Neural cell (in vitro differentiated cells): ENCODE measurements around the gene DGKB. TPM values are rescaled to one million over a fixed set of nuclear protein-coding genes. Genes with fewer than 3 reads are reported as not detected.

Experiments
- H2AFZ ChIP-seq: fragments of 200-600, 300-800 bp; sonication (generic), shearing (Covaris generic); 2 replicates; pipeline ENCODE4 v1.6.0; 2014; ENCODE audit warnings: low read depth, mild to moderate bottlenecking, antibody characterized with exemption, low read length, moderate library complexity
- H3F3A ChIP-seq: fragments of 200-600 bp; shearing (Covaris generic); 2 replicates; pipeline ENCODE4 v1.6.1; 2016; ENCODE audit warnings: mild to moderate bottlenecking, moderate library complexity, mixed read lengths, antibody characterized with exemption, low read length; ENCODE audit not compliant: insufficient read depth, poor library complexity, severe bottlenecking
- H3K27ac ChIP-seq: fragments of 200-600, 300-800 bp; sonication (generic), shearing (Covaris generic); 2 replicates; pipeline ENCODE4 v1.5.1; 2014; ENCODE audit warnings: mild to moderate bottlenecking, low read length, moderate library complexity
- H3K27me3 ChIP-seq: fragments of 300-800, 200-600 bp; sonication (generic), shearing (Covaris generic); 2 replicates; pipeline ENCODE4 v1.6.0; 2014; ENCODE audit warnings: mild to moderate bottlenecking, low read depth, low read length, moderate library complexity; ENCODE audit not compliant: insufficient read depth
- H3K36me3 ChIP-seq: fragments of 300-800, 200-600 bp; sonication (generic), shearing (Covaris generic); 2 replicates; pipeline ENCODE4 v1.5.1; 2014; ENCODE audit warnings: mild to moderate bottlenecking, antibody characterized with exemption, low read length, moderate library complexity; ENCODE audit not compliant: insufficient read depth
- H3K4me2 ChIP-seq: fragments of 300-800, 200-600 bp; sonication (generic), shearing (Covaris generic); 2 replicates; pipeline ENCODE4 v1.6.0; 2014; ENCODE audit warnings: mild to moderate bottlenecking, low read length
- H3K4me3 ChIP-seq: fragments of 300-800, 200-600 bp; sonication (generic), shearing (Covaris generic); 2 replicates; pipeline ENCODE4 v1.5.1; 2014; ENCODE audit warnings: mild to moderate bottlenecking, low read length, moderate library complexity
- H3K79me2 ChIP-seq: fragments of 200-600 bp; shearing (Covaris generic); replicated peaks from 2 replicates; pipeline ENCODE4 v1.6.0; 2014; ENCODE audit warnings: mild to moderate bottlenecking, low read length, moderate library complexity; ENCODE audit not compliant: insufficient read depth
- H3K9ac ChIP-seq: fragments of 300-800, 200-600 bp; sonication (generic), shearing (Covaris generic); 2 replicates; pipeline ENCODE4 v1.6.1; 2016; ENCODE audit warnings: mild to moderate bottlenecking, low read length, mixed read lengths
- H3K9me2 ChIP-seq: fragments of 200-600 bp; shearing (Covaris generic); 2 replicates; pipeline ENCODE4 v1.6.1; 2016; ENCODE audit warnings: mild to moderate bottlenecking, low read length, mixed read lengths; ENCODE audit not compliant: insufficient read depth
- H3K9me3 ChIP-seq: fragments of 200-600, 300-800 bp; sonication (generic), shearing (Covaris generic); 2 replicates; pipeline ENCODE4 v1.6.1; 2016; ENCODE audit warnings: mild to moderate bottlenecking, mixed run types, low read length, moderate library complexity, mixed read lengths
- H4K20me1 ChIP-seq: fragments of 200-600 bp; shearing (Covaris generic); 2 replicates; pipeline ENCODE4 v1.6.1; 2016; ENCODE audit warnings: mild to moderate bottlenecking, mixed run types; ENCODE audit not compliant: insufficient read depth
- CTCF ChIP-seq: fragments of 450-650 bp; IDR thresholded peaks from 2 replicates; pipeline ENCODE4 v1.5.1; 2014; ENCODE audit warnings: antibody characterized with exemption, mild to moderate bottlenecking, moderate library complexity; ENCODE audit not compliant: poor library complexity, severe bottlenecking
- EP300 ChIP-seq: fragments of 450-650 bp; conservative IDR thresholded peaks from 2 replicates; pipeline ENCODE4 v1.6.1; 2014; ENCODE audit warnings: antibody characterized with exemption, mild to moderate bottlenecking, moderate library complexity; ENCODE audit not compliant: poor library complexity, severe bottlenecking
- EZH2 ChIP-seq: fragments of 200-600, 300-800 bp; shearing (Covaris generic), sonication (generic); IDR thresholded peaks from 2 replicates; pipeline ENCODE4 v1.6.1; 2014; ENCODE audit warnings: antibody characterized with exemption, low read length, borderline replicate concordance, mild to moderate bottlenecking; ENCODE audit not compliant: insufficient read depth, poor library complexity, severe bottlenecking
- MXI1 ChIP-seq: fragments of 450-650 bp; conservative IDR thresholded peaks from 2 replicates; pipeline ENCODE4 v1.6.1; 2014; ENCODE audit warnings: antibody characterized with exemption, mild to moderate bottlenecking; ENCODE audit not compliant: poor library complexity, severe bottlenecking
- POLR2AphosphoS5 ChIP-seq: IDR thresholded peaks from 2 replicates; pipeline ENCODE4 v1.6.1; 2012
- RAD21 ChIP-seq: fragments of 450-650 bp; conservative IDR thresholded peaks from 2 replicates; pipeline ENCODE4 v1.6.1; 2014; ENCODE audit warnings: antibody characterized with exemption, mild to moderate bottlenecking, moderate library complexity
- REST ChIP-seq: IDR thresholded peaks from 2 replicates; pipeline ENCODE4 v1.6.1; 2012; ENCODE audit warnings: borderline replicate concordance
- SMC3 ChIP-seq: fragments of 450-650 bp; conservative IDR thresholded peaks from 2 replicates; pipeline ENCODE4 v1.6.1; 2014; ENCODE audit warnings: antibody characterized with exemption, mild to moderate bottlenecking, moderate library complexity; ENCODE audit not compliant: poor library complexity
- TAF1 ChIP-seq: IDR thresholded peaks from 2 replicates; pipeline ENCODE4 v1.6.1; 2012; ENCODE audit warnings: low read depth
- polyA plus RNA-seq: library from polyadenylated mRNA; depleted of rRNA; stranded (reverse); fragments of >200 nt; gene quantifications from 2 replicates; pipeline ENCODE4 v1.2.3, GENCODE V29; 2014

The DGKB gene
- polyA plus RNA-seq, 1 donor from 2014 or later, result 0.20 TPM

- no peak overlapping the region for H3K4me2 ChIP-seq
- no peaks in the 10 kb centered on the region for H3K27me3 ChIP-seq
- no peak overlapping the region for H2AFZ ChIP-seq
- no peak overlapping the region for H3K4me3 ChIP-seq
- no peaks in the 10 kb centered on the region for H4K20me1 ChIP-seq
- H3K9ac ChIP-seq, result no peak overlapping the region
- H3F3A ChIP-seq, result no peaks in the 10 kb centered on the region
- no peaks in the 10 kb centered on the region for H3K9me2 ChIP-seq
- H3K27ac ChIP-seq, result no peak overlapping the region
- no peaks in the 10 kb centered on the region for H3K79me2 ChIP-seq
- H3K9me3 ChIP-seq, result no peaks in the 10 kb centered on the region
- TF ChIP-seq TAF1 (no peak), CTCF (no peak), MXI1 (no peak), POLR2AphosphoS5 (no peak), SMC3 (no peak), EP300 (no peak), RAD21 (no peak), REST (no peak), EZH2 (no peak)
- no peaks in the 10 kb centered on the region for H3K36me3 ChIP-seq
These were observed 778.6 kb downstream of the DGKB start for GRCh38 chr7:14123923-14124322.

- Histone ChIP-seq H3K9me2 (no peaks in the 10 kb centered on the region), H2AFZ (no peak overlapping the region), H3K27ac (no peak overlapping the region), H3F3A (no peaks in the 10 kb centered on the region), H3K79me2 (no peaks in the 10 kb centered on the region), H4K20me1 (no peaks in the 10 kb centered on the region), H3K36me3 (no peaks in the 10 kb centered on the region), H3K9me3 (no peaks in the 10 kb centered on the region), H3K9ac (no peak overlapping the region), H3K4me2 (no peak overlapping the region), H3K27me3 (no peaks in the 10 kb centered on the region), H3K4me3 (no peak overlapping the region)
- no peak for TF ChIP-seq REST
- no peak for TF ChIP-seq TAF1
- TF ChIP-seq SMC3, result no peak
- TF ChIP-seq CTCF, result no peak
- TF ChIP-seq RAD21, result no peak
- no peak for TF ChIP-seq POLR2AphosphoS5
These were observed 786.9 kb downstream of the DGKB start for GRCh38 chr7:14115701-14116100.
